Fibroblast of skin of left biceps (primary cell): ENCODE data around the gene KCNG2.

ENCODE experiments used
- DNase-seq, 2 experiments: peaks; one replicate each; pipeline ENCODE4 v3.0.0-alpha.2; 2013; ENCODE audit warnings: low read depth in 2 of 2

KCNG2 gene

GRCh38 chr18:79906706-79907105 lies 109.0 kb downstream of the KCNG2 start:
- DNase-seq = no peak

DNA sequence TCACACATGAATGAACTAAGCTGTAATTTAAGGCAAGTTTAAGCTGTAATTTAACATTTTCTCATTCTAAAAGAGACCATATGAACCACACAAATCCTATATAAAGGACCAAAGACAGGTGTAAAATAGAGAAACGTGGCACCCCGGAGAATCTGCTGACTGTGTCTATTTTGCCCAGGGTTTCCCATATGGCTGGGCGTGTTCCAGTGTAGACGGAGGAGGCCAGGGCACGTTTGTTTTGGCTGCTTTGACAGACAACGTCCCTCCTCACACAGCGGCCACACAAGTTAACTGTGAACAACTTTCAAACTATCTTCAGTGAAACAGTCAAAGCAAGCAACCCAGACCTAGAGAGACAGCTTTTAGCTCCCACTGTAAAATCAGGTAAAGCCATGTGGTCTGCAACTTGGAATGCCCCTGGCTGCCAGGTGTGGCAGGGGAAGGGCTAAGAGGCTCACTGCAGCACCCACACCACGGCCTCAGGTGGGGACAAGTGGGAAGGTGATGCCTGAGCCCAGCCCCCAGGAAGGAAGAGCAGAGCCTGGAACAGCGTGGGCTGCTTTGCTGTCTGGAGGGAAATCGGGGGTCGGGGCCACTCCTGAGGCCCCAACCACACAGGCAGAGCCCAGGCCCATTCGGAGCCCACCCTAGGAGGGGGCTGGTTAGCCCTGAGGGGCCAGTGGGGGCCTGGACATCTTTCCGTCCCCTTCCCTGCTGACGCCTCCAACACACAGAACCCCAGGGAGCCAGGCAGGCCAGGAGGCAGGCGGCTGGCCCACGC lies 113.0 kb downstream of the KCNG2 start:
- DNase-seq = no peak

DNA sequence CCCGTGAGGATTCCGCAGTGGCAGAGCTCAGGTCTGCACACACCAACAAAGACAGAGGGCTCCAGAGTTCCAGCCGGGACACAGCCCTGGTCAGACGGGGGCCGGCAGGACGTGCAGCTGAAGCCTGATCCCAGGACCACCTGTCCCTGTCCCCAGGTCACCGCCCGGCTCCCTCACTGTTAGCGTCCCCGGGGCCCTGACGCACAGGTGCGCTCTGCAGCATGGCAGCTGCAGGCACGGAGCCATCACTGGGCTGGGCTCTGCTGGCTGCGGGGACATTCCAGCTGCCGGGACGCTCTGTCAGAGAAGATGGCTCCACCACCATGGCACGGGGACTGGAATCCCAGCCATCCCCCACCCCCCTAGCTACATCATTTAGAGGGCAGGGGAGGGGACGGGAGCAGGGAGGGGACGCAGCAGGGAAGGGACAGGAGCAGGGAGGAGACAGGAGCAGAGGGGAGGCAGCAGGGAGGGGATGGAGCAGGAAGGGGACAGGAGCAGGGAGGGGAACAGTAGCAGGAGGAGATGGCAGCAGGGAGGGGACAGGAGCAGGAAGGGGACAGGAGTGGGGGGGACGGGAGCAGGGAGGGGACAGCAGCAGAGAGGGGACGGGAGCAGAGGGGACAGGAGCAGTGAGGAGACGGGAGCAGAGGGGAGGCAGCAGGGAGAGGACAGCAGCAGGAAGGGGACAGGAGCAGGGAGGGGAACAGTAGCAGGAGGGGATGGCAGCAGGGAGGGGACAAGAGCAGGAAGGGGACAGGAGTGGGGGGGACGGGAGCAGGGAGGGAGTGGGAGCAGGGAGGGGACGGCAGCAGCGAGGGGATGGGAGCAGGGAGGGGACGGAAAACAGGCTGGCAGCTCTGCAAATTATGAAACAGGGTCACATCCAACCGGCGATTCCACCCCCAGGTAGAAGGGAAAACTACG lies 113.9 kb downstream of the KCNG2 start:
- no peak for DNase-seq

- DNase-seq = no peak
Measured at GRCh38 chr18:79912409-79912991, 114.8 kb downstream of the KCNG2 start.

GRCh38 chr18:79912994-79913831 lies 115.5 kb downstream of the KCNG2 start:
- DNase-seq = no peak

DNA sequence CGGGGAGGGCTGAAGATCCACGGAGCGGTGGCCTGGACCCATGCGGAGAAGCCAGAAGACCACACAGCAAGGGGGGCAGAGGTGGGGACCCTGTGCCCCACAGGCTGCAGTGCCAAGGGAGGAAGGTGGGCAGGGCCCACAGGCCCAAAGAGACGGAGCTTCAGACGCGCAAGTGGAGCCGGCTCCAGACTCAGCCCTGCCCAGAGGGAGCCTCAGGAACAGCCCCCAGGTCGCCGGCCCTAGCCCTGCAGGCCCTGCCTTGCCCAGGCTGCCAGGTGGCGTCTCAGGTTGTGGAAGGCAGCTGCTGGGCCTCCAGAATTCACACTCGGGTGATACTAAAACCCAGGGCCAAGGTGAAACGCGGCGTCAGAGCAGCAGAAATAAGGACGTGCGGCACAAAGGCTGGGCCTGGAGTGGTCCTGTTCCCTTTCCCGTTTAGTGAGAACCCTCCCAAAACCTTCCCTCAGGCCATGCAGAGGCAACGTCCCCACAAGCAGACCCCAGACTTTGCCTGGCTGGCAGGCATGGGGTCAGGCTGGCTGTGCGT lies 116.9 kb downstream of the KCNG2 start:
- no peak for DNase-seq

- DNase-seq = no peak
Measured at GRCh38 chr18:79915161-79916127, 117.7 kb downstream of the KCNG2 start.

DNA sequence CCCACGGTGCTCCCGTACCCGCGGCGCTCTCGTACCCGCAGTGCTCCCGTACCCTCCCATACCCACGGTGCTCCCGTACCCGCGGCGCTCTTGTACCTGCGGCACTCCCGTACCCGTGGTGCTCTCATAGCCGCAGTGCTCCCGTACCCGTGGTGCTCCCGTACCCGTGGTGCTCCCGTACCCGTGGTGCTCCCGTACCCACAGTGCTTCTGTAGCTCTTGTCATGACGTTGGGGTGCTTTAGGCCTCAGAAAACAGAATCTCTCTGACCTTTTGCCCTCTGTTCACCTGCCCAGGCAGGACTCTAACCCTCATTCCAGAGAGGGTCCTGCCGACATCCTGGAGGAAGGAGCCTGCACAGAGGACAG lies 118.4 kb downstream of the KCNG2 start:
- no peak for DNase-seq

GRCh38 chr18:79916546-79917168 lies 118.9 kb downstream of the KCNG2 start:
- DNase-seq = no peak

GRCh38 chr18:79917169-79917852 lies 119.6 kb downstream of the KCNG2 start:
- no peak for DNase-seq

DNA sequence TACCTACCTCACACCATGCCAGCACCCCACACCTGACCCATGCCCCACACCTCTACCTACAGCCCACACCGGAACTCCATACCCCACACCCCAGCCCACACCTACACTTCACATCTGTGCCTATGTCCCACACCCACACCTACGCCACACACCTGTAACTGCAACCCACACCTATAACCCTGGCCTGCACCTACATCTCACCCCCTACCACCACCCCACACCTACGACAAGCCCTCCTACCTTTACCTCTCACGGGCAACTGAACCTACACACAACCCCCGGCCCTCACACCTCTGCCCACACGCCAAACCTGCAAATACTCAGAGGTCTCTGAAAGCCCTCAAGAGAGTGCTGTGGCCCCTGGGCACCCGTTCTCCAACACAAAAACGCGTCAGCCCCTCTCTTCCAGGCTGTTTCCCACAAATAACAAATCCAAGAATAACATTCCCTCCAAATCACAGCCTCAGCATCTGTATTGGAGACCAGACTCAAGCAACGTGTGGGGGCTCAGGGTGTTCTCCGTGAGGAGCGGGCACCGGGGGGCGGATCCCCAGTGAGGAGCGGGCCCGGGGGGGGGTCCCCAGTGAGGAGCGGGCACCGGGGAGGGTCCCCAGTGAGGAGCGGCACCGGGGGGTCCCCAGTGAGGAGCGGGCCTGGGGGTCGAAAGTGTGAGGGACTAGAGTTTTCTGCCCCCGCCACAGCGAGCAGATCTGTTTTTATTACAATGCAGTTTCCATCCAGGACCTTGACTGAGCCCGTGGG lies 120.3 kb downstream of the KCNG2 start:
- DNase-seq = no peak

- no peak for DNase-seq
Measured at GRCh38 chr18:79918615-79919011, 120.9 kb downstream of the KCNG2 start.

DNA sequence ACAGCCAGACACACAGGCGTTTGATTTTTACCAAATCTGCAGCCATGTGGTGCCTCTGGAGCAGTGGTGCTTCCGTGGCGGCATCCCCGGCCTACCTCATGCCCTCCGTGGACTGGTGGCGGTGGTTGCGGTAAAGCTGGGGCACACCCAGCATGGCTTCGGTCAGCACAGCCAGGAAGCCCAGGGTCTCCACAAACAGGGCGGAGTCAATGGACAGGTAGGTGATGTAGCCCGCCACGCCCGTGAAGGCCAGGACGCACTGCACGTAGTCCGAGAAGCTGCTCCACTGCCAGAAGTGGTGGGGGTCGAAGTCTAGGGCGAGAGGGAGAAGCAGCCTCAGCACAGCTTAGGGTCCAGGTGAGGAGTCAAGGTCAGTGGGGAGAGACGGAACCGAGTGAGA lies 121.4 kb downstream of the KCNG2 start:
- DNase-seq = no peak

DNA sequence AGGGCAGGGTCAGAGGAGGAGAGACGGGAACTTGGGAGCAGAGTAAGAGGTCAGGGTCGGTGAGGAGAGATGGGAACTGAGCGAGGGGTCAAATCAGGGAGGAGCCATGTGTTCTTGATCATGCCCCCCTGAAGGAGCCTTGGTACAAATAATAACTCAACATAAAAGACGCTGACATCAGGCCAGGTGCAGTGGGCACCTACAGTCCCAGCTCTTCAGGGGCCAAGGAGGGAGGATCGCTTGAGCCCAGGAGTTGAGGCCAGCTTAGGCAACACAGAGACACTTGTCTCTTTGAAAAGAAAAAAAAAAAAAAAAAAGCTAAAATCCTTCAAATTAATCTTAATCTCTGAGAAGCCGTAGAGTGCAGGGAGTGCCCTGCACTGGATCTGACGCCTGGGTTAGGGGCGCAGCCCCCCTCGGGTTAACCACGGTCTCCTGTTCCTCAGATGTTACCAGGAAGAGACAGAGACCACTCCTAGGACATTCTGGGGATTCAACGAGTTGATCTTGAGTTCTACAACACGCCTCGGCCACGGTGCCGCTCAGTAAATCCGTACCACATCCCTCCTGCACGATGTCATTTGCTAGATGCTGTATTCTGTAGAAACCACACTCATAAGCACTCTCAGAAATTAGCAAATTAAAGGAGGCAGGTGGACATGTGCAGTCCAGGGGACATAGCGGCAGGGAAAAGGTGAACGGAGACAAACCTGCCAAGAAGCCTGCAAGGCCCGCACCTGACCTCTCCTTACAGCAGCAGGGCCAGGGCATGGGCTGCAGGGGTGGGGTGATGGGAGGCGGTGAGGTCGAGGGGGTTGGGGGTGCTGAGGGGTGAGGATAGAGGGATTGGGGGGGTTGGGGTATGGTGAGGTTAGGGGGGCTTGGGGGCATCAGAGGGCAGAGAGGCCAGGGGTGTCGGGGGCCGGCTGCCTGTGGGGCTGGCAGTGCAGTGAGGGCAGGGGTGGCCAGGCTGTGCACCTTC lies 124.5 kb downstream of the KCNG2 start:
- no peak for DNase-seq

DNA sequence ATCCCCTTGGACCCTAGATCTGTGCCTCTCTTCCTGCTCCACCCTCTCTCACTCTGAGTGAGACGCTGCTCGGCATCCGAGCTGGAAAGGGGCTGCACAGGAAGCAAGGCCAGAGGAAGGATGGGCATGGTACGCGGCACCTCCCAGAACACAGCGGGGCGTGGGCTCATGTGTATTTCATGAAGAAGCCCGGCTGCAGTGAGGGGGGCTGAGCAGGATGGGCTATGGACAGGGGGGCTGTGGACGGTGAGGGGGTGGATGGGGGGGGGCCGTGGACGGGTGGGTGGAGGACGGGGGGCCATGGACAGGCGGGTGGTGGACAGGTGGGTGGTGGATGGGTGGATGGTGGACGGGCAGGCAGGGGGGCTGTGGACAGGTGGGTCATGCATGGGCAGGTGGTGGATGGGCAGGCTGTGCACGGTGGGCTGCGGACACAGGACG lies 125.3 kb downstream of the KCNG2 start:
- no peak for DNase-seq

DNA sequence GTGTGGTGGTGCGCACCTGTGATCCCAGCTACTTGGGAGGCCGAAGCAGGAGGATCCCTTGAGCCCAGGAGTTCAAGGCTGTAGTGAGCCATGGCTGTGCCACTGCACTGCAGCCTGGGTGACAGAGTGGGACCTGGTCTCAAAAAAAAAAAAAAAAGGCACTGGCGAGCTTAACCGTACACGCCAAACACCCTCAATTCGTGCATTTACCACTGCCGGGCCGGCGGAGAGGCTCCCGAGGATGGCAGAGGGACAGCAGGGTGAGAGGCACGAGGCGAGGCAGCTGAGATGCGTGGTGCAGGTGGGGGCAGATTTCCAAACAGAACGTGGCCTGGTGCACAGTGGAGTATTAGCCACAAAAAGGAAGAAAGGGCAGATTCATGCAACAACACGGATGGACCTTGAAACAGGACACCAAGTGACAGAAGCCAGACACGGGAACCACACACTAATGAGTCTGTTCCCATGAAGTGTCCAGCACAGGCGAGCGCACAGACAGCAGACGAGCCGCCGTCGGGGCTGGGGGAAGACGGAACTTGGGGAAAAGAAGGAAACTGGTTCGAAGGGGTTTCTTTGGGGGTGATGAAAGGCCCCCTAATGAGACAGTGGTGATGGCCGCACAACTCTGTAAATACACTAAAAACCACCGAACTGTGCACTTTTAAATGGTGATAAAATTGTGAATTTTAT lies 126.3 kb downstream of the KCNG2 start:
- DNase-seq = no peak
